ENCODE data around the gene LSM5. TPM values are rescaled to one million over a fixed set of nuclear protein-coding genes. Genes with fewer than 3 reads are reported as not detected.

LSM5 gene
- total RNA-seq, 1 experiment from 2014 or later: 109 TPM

- TF ChIP-seq CTCF (conservative IDR thresholded peaks at IDR 0.05; ENCODE audit: low read depth, low read length) (no peak), EZH2 (IDR thresholded peaks at IDR 0.05; ENCODE audit: borderline replicate concordance, low read depth, low read length, poor library complexity, severe bottlenecking) (no peak)
- BruUV-seq (replicated peaks): no TSS peak
These were observed 32.8 kb upstream of the LSM5 start for GRCh38 chr7:32522746-32523530.

GRCh38 chr7:32519763-32520162, 29.6 kb upstream of the LSM5 start:
- TF ChIP-seq EZH2 (IDR thresholded peaks at IDR 0.05; ENCODE audit: borderline replicate concordance, low read depth, low read length, poor library complexity, severe bottlenecking) (no peak), CTCF (conservative IDR thresholded peaks at IDR 0.05; ENCODE audit: low read depth, low read length) (no peak)
- Histone ChIP-seq H3K27me3 (replicated peaks; ENCODE audit: insufficient read depth, low read depth, low read length, poor library complexity) (no peaks in the 10 kb centered on the region), H3K27ac (ENCODE audit: low read depth, low read length, poor library complexity, severe bottlenecking) (no peak overlapping the region), H3K9me3 (ENCODE audit: low read depth, low read length, poor library complexity, severe bottlenecking) (peaks cover 41% of the 10 kb centered on the region), H3K36me3 (ENCODE audit: insufficient read depth, low read length, poor library complexity, severe bottlenecking) (peaks cover 6% of the 10 kb centered on the region), H3K4me1 (ENCODE audit: insufficient read depth, low read length, poor library complexity, severe bottlenecking) (no peaks in the 10 kb centered on the region), H3K4me3 (ENCODE audit: low read depth, low read length, poor library complexity, severe bottlenecking) (no peak overlapping the region)
- no TSS peak for BruUV-seq (replicated peaks)
- DNase-seq (ENCODE audit: low spot score): no peak
- intact Hi-C loops (cut with micrococcal nuclease; ENCODE audit: unreplicated experiment): no loop called here
- POLR2A ChIA-PET (ENCODE audit: low non-redundant PET): no interaction called here
- CTCF ChIA-PET: no interaction called here

More at GRCh38 chr7:32522746-32523530, 32.8 kb upstream of the LSM5 start:
- no peak overlapping the region for H3K27ac ChIP-seq (ENCODE audit: low read depth, low read length, poor library complexity, severe bottlenecking)
- CTCF ChIA-PET: no interaction called here
- POLR2A ChIA-PET (ENCODE audit: low non-redundant PET): no interaction called here
- no peak for DNase-seq (ENCODE audit: low spot score)
- H3K36me3 ChIP-seq (ENCODE audit: insufficient read depth, low read length, poor library complexity, severe bottlenecking): peaks cover 6% of the 10 kb centered on the region
- no peak overlapping the region for H3K4me3 ChIP-seq (ENCODE audit: low read depth, low read length, poor library complexity, severe bottlenecking)
- intact Hi-C loops (cut with micrococcal nuclease; ENCODE audit: unreplicated experiment): no loop called here
- no peaks in the 10 kb centered on the region for H3K27me3 ChIP-seq (replicated peaks; ENCODE audit: insufficient read depth, low read depth, low read length, poor library complexity)
- no peaks in the 10 kb centered on the region for H3K4me1 ChIP-seq (ENCODE audit: insufficient read depth, low read length, poor library complexity, severe bottlenecking)
- peaks cover 35% of the 10 kb centered on the region for H3K9me3 ChIP-seq (ENCODE audit: low read depth, low read length, poor library complexity, severe bottlenecking)

- Histone ChIP-seq H3K4me1 (ENCODE audit: insufficient read depth, low read length, poor library complexity, severe bottlenecking) (no peaks in the 10 kb centered on the region), H3K4me3 (ENCODE audit: low read depth, low read length, poor library complexity, severe bottlenecking) (no peak overlapping the region), H3K9me3 (ENCODE audit: low read depth, low read length, poor library complexity, severe bottlenecking) (peaks cover 41% of the 10 kb centered on the region), H3K27ac (ENCODE audit: low read depth, low read length, poor library complexity, severe bottlenecking) (no peak overlapping the region), H3K36me3 (ENCODE audit: insufficient read depth, low read length, poor library complexity, severe bottlenecking) (peaks cover 6% of the 10 kb centered on the region), H3K27me3 (replicated peaks; ENCODE audit: insufficient read depth, low read depth, low read length, poor library complexity) (no peaks in the 10 kb centered on the region)
- POLR2A ChIA-PET (ENCODE audit: low non-redundant PET): no interaction called here
- peak; percentile 52 for DNase-seq (ENCODE audit: low spot score)
- CTCF ChIA-PET: no interaction called here
- no TSS peak for BruUV-seq (replicated peaks)
- TF ChIP-seq CTCF (conservative IDR thresholded peaks at IDR 0.05; ENCODE audit: low read depth, low read length) (no peak), EZH2 (IDR thresholded peaks at IDR 0.05; ENCODE audit: borderline replicate concordance, low read depth, low read length, poor library complexity, severe bottlenecking) (no peak)
- intact Hi-C loops (cut with micrococcal nuclease; ENCODE audit: unreplicated experiment): no loop called here
These were observed 28.5 kb upstream of the LSM5 start for GRCh38 chr7:32518534-32519140.
